HG03175 (cell line): Measurements from ENCODE around the gene DIP2C.
"Not testable (repeated sequence)": the region's sequence is repeated elsewhere in the genome, so short reads cannot be mapped to it uniquely, and the experiment has no call there.

Experiments
- ATAC-seq: cut with Tn5 transposase; IDR thresholded peaks from one replicate; pipeline ENCODE4 v1.9.1; 2021; ENCODE audit warnings: mild to moderate bottlenecking, moderate library complexity; ENCODE audit not compliant: unreplicated experiment

DIP2C gene

DNA sequence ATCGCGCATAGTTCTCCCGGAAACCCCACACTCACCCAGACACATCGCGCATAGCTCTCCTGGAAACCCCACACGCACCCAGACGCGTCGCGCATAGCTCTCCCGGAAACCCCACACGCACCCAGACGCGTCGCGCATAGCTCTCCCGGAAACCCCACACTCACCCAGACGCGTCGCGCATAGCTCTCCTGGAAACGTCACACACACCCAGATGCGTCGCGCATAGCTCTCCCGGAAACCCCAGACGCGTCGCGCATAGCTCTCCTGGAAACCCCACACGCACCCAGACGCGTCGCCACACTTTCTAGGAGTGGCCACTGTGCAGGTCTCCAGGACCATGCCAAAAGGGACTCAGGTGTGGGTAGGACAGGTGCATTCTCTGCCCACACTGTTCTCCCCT, 341.7 kb downstream of the DIP2C start:
- not testable (repeated sequence) for ATAC-seq

DNA sequence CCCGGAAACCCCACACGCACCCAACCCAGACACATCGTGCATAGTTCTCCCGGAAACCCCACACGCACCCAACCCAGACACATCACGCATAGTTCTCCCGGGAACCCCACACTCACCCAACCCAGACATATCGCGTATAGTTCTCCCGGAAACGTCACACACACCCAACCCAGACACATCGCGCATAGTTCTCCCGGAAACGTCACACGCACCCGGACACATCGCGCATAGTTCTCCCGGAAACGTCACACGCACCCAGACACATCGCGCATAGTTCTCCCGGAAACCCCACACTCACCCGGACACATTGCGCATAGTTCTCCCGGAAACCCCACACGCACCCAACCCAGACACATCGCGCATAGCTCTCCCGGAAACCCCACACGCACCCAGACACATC, 342.3 kb downstream of the DIP2C start:
- ATAC-seq = not testable (repeated sequence)

DNA sequence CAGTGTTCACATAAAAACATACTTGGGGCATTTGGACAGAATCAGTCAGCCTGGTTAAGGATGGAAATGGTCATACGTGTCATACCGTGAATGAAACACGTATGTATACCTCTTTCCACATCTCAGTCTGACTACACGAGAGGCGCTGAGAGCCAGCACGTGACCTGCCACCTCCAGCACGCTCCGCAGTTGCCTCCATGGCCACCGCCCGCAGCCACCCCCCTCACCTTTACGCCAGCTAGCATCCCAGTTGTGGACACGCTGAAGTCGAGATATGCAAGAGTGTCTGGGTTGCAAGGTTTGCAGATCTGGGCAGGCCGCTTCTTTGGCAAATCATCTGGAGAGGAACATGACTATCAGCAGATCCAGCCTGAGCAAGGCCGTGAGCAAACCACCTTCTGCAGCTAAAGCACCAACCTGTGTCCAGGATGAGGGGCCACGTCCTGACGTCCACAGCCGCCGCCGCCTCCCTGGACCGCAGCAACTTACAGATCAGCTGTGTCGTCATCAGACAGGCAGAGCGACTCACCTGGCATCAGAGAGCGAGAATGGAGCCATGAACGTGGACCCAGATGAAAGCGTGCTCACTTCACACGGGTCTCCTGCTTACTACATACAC, 344.8 kb downstream of the DIP2C start:
- no peak for ATAC-seq

DNA sequence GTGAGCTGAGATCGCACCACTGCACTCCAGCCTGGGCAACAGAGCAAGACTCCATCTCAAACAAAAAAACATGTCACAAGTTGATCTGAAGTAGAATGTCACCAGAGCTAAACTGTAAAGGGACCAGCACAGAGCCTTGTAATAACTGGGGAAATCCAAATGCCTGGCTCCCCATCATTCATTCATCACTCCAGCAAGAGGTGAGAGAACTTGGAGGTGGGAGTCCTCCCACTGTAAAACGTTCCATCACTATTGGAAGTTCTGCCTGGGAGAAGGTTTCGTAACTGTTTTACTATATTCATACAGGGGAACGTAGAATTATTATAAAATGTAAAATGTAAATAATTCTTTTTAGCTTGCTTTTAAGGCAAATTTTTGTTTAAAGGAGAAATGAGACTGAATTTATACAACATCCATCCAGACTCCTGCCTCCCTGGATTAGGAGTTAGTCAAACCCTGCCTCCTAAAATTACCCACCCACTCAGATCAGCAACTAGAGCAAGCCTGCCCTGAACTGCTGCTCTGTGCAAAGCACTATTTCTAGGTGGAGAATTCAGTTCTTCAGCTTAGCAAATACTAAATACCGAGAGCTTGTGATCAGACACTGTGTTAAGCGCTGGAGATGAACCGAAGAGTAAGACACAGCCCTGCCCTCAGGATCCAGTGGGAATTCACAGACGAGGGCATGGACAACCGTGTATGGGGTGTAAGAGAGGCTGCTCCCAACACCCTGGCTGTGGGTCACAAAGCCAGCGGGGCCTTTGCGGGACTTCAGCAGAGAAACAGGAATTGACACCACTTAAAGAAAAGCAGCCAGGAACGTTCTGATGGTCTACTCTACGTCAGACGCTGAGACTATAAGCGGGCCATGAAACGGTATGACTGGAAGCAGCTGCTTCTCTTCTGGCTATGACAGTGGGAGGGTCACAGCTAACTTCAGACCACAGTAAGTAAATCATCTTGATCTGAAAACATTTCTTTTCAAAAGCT, 345.9 kb downstream of the DIP2C start:
- no peak for ATAC-seq

DNA sequence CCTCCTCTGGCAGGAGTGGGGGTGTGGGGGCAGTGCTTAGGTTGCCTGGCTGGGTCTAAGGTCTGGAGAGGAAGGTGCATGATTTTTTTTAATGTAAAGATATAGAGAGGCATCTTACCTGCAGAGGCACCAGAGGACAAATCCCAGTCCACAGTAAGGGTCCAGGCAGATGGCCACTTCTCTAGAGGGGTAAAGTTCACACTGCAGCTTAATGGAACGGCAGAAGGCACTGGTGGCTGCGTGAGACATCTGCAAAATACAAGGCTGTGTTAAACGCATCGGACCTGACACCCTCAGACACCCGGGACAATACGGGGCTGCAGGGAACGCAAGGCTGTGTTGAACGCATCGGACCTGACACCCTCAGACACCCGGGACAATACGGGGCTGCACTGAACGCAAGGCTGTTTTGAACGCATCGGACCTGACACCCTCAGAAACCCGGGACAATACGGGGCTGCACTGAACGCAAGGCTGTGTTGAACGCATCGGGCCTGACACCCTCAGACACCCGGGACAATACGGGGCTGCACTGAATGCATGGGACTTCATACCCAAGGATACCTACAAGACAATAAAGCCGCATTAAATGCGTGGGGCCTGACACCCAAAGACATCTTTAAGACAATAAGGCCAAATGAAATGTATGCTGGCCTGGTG, 348.3 kb downstream of the DIP2C start:
- no peak for ATAC-seq

DNA sequence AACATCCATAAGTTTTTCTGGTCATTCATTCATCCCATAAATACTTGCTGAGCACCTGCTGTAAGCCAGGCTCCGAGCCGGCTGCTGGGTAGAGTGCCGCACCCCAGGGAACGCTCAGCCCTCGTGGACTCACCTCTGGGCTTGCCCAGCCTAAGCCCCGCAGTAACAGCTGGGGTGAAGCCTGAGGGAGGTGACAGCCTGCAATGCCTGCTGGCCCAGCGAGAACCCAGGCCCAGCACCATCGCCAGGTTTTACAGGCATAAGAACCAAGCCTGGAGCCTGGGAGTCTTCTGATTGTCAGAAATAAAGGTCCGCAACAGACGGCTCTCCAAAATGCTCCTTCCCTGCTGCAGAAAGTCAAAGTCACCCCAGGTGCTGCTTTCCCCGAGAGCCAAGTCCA, 348.8 kb downstream of the DIP2C start:
- ATAC-seq = no peak

DNA sequence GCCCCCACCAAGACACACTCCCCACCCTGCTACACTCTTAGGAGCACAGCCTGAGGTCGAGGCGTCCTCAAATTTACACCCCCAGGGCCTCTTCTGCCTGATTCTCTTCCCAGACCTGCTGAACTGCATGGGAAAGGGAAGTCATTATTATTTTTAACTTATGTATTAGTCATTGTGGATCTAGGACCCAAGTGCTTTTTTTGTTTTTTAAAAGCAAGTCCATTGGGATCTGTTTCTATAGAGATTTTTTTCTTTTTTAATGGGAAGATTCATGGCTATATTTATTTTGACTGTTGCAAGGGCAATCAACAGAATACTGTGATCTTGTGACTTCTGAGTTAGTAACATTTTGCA, 350.5 kb downstream of the DIP2C start:
- ATAC-seq = no peak

DNA sequence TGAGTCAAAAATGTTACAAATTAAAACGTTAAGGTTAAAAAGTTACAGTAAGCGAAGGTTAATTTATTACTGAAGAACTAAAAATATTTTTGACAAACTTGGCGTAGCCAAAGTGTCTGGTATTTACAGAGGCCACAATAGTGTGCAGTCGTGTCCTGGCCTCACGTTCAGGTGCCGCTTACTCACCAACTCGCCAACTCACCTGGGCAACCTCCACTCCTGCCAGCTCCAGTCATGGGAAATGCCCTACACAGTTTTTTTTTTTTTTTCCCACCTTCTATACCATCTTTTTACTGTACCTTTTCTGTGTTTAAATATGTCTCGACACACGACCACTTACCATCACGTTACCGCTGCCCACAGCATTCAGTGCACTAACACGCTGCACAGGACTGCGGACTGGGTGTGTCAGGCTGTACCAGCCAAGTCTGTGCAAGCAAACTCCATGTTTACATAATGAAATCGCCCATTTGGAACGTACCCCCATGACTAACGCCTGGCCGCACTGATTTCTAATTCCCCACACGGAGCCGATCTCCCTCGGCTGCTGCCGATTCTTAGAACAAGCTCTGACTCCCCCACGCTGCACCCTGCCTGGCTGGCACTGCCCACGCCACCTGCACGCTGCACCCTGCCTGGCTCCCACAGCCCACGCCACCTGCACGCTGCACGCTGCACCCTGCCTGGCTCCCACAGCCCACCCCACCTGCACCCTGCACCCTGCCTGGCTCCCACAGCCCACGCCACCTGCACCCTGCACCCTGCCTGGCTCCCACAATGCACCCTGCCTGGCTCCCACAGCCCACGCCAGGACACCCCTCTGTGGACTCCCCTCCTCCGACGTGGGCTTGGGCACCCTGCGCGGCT, 351.1 kb downstream of the DIP2C start:
- ATAC-seq = no peak

DNA sequence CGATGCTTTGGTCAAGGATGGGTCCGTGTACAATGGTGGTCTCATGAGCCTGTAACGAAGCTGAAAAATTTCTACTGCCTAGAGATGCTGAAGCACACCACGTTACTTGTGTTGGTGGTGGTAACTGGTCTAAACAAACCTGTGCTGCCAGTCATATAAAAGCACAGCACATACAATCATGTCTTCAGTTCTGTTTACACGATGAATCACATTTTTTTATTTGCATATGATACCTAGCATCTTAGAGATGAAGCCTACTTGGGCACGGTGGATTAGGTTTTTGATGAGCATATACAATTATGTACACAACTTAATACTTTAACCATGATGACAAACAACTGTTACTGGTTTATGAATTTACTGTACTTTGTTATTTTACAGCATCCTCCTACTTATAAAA, 353.2 kb downstream of the DIP2C start:
- no peak for ATAC-seq

DNA sequence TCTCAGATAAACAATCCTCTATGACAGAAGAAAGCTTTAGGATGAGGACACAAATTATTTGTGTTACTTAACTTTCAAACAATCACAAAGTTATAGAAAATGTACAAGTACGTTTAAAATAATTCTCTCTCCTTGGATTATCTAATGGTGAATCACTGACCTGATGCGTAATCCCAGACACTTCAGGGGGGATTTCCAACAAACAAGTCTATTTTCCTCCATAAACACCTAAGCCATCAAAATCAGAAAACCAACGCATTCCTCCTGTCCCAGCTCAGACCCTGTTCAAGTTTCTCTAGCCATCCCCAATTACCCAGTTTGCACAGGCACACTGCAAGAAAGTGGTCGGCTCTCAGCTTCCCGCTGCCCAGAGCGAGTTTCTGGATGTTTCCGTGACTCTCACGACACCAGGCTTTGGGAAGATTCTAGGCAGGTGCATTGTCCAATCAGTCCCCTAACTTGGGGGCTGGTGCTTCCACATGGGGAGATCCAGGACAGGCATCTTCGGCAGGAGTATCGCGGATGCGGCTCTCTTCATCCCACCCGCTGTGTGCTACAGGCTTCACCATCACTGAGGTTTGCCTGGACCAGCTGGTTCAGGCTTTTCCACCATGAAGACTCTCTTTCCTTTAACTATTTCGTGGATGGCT, 354.2 kb downstream of the DIP2C start:
- ATAC-seq = no peak

DNA sequence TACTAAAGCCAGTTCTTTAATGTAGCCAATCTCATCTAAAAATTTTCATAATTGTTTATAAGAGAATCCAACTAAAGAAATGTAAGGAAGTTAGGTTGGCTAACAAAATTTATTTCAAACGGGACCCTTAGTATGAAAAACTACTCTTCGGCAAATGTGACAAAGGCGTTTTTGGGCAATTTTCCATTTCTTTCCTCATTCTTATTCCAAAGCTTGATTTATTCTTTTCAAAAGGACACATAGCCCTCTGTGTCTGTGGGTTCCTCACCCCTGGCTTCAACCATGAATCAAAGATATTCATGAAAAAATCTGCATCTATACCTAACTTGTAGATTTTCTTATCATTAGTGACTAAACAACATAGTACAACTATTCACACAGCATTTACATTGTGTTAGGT, 358.3 kb downstream of the DIP2C start:
- ATAC-seq = no peak

DNA sequence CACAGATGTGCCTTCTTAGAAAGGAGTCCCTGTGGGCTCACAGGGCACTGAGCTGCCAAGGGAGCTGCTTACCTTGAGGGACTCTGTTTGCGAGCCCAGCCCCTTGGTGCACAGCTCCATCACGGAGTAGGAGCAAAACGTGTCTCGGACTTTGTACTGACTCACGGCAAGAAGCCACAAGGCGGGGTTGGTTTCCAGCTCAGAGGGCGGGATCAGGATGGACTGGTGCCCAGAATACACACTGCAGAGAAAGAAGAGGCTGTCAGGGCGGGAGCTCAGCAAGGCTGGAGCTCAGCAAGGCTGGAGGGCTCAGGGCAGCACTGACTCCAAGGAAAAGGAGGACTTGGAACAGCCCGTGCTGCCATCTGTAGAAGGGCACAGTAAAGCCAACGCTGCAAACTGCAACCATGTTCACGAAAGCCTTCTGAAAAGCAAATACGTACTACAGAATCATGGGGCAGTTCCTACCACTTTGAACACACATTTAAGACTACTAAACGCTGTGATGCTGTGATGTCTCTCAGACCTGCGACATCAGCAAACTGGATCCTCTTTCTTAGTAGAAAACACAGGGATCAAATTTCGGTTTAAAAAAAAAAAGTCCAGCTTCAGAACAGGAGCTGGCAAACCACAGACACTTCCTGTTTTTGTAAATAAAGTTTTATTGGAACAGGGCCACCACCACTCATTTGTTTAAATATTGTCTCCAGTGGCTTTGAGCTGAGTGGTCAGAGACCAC, 359.9 kb downstream of the DIP2C start:
- no peak for ATAC-seq

DNA sequence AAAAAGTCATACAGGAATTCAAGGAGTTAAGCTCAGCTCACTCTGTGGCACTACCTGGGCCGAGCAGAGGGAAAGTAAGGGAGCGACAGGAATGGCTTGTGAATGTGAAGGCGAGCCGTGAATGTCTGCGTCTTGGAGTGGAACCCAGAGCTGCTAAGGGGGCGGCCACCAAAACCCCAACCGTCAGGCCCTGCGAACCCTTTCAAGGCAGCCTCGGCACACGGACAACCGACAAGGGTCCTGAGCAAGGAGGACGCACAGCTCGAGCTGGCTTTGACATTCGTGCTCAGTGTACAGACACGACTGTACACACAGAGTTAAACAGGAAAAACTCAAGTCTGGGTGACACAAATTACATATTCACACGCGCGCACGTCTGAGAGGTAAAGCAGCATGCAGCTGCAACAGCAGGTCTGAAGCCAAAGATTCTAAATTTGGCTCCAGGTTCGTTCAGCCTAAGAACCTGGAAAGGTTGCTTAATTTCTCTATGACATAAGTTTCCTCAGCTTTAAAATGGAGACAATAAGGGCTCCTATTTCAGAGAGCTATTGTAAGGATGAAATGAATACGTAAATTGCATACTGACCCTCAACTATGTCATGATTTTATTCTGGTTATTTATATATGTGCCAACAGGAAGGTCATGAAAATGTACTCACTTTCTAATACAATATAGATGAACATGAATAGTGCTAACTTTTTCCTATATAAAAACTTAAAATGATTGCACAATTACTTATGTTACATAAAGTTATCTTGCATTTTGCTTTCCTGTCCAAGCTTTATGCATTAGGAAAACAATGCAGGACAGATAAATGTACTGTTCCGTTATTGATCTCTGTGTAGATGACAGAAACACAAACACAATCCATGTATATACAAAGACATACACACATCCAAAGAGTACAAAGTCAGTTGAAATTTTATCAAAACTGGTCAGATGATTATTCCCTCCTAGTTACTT, 361.3 kb downstream of the DIP2C start:
- no peak for ATAC-seq

DNA sequence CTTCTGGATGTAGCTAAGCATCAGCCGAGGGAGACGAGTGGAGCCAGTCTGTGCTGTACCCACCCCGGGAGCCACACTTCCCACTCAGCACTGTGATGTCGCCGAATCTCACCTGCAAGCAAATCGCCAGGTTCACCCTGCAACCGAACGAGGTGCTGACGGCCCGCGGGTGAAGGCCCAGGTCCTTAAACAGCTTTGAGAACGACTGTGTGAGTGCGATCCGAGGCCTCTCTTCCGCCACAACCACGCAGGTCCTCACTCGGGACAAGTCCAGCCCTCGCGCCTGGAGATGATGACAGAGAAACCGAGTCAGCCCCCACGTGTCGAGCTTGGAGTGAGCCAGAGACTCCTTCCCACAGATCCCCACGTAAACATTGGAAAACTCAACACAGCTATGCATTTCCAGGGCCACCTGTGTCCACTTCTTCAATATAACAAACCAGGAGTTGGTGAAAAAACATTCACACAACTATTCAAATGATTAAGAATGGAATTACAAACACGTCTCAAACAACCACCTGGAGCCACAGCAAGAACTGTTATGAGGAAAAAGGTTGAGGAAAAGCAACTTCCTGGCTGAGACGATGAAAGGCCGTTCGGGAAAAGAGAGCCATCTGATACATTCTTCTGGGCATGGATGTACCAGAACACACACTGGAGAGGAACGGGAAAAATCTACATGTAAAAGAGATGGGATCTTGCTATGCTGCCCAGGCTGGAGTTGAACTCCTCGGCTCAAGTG, 362.4 kb downstream of the DIP2C start:
- ATAC-seq = no peak

DNA sequence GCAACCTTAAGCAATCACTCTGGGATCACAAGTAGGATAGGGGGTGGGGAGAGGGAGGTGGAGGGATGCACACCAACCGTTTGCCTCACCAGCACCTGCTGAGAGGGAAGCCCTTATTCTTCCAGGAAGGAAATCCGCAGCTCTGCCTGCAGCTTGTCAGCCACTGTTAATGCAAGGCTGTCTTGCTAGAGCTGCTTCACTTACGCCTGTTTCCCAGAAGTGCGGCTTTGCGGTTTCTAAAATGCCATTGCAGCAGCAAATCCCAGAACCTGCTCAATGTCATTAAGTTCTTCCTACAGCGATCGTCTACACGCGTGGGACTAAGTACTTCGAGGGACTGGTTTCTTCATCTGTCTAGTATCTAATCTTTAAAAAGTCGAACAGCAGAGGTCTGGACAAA, 363.1 kb downstream of the DIP2C start:
- ATAC-seq = no peak

DNA sequence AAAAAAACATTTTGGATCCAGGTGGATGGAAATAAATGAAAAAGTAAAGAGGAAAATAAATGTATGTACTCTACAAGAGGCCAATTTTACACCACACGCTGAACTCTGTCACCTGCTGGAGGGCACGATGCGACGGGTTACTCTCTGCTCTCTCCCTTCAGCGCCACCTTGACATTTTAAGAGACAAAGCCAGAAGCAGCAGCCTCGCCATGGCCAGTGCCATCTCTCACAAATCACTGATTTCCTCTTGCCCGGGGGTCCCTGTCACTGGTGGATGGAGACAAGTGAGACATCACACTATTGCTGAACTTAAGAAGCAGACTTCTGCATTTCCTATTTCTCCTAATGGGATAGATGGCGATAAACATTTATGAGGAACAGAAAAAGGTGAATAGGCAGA, 364.2 kb downstream of the DIP2C start:
- ATAC-seq = no peak

DNA sequence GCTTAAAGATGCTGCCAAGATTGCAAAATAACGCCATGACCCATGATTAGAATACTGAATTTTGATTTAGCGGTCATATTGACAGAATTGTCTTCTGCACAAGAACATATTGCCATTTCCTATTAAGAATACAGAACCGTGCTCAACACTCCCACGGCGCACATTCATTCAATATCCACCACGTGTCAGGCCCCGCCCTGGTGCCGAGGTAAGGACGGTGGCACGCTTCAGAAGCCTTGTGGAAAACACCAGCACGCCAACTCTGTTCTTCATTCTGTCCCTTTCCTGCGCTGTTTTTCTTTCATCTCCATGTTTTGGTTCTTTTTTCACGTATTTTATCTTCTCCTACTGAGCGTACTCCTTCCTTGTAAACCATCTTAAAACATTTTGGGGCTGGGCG, 364.9 kb downstream of the DIP2C start:
- no peak for ATAC-seq
